Suppressor macrophage treated with lipopolysaccharide for 4 hours (primary cell): ENCODE measurements around the gene MTX1.
A peak's percentile ranks its signal among the peaks of the same experiment; 100 is the strongest.
"Not testable (repeated sequence)": the region's sequence is repeated elsewhere in the genome, so short reads cannot be mapped to it uniquely, and the experiment has no call there.

Experiments used
- DNase-seq: peaks from one replicate; pipeline ENCODE4 v3.0.0-alpha.2; 2020

Gene MTX1

DNA sequence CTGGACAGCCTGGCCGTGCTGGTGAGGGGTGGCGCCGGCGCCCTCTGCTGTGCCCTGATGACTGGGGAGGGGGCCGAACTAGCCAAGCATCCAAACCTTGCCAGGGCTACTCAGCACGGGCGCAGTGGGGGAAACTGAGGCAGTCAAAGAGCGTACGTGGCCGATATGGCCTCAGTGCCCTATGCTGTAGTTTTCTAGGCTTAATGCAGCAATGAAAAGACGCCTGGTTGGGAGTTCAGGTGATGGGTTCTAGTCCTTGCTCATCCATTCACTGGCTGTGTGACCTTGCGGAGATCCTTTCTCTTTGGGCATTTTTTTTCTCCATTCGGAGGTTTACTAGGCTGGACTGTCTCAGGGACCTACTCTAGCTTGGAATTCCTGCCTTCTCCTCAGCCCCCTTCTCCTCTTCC is 822 bp downstream of the MTX1 start:
- no peak for DNase-seq

DNA sequence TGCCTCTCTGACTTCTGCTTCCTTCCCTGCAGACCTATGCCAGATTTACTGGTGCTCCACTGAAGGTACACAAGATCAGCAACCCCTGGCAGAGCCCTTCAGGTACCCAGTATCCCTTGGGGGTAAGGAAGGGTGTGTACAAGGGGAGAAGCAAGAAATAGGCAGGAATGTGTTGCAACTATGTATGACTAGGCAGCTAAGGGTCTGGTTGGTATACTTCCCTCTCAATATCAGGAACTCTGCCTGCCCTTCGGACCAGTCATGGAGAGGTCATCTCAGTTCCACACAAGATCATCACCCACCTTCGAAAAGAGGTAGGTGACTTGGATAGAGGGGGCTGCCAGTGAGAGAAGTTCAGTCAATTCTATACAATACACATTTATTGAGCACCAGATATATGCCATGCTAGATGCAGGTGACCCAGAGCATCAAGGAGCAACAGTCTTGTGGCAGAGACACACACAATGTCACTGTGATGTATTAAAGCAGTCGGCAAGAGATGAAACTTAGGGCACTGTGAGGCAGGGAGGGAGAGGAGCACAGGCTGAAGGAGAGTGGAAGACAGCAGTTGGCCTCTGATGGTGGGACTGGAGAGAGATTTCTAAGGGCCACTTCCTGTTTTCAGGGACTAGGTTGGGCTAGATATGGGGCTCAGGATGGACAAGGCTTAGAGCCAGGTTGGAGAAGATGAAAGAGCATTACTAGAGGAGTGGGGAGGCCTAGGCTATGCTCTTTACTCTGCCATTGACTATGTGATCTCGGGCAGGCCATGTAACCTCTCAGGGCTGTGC is 2.0 kb downstream of the MTX1 start:
- peak; percentile 72 for DNase-seq

DNA sequence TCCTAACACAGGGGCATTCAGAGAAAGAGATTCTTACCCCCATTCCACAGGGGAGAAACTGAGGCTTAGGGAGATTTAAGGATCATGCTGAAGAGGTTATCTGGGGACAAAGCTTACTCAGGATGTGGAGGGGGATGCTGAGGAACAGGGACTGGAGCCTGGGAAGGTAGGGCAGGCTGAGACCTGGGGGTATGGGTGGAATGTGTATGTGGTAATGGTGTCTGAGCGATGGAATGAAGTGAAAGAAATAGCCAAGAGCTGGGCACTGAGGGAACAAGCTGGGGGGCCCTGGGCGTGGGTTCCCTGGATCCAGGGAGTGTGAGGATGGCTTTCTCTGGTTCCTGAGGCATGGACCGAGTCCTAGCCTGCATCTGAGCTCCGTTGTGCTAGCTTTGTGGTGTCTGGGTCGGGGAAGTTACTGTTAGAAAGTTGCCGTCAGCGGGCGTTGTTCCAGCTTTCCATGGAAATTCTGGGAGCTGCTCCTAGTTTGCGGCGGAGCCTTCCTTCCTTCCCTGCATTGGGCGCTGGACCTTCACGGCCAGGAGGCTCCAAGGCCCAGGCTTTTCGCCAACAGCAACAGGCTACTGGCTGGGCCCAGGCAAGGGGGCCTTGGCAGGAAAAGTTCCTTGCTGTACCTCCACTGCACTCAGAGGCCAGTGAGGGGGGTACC is 3.0 kb downstream of the MTX1 start:
- DNase-seq, result not testable (repeated sequence)

- not testable (repeated sequence) for DNase-seq
These were observed 3.6 kb downstream of the MTX1 start for GRCh38 chr1:155212051-155212440.

- DNase-seq, result not testable (repeated sequence)
These were observed 6.2 kb downstream of the MTX1 start for GRCh38 chr1:155214702-155215101.

GRCh38 chr1:155218854-155219591 is 10.5 kb downstream of the MTX1 start:
- peak; percentile 53 for DNase-seq

GRCh38 chr1:155219592-155220031 is 11.1 kb downstream of the MTX1 start:
- DNase-seq, result peak; percentile 70

- not testable (repeated sequence) for DNase-seq
These were observed 11.9 kb downstream of the MTX1 start for GRCh38 chr1:155220211-155220965.

DNA sequence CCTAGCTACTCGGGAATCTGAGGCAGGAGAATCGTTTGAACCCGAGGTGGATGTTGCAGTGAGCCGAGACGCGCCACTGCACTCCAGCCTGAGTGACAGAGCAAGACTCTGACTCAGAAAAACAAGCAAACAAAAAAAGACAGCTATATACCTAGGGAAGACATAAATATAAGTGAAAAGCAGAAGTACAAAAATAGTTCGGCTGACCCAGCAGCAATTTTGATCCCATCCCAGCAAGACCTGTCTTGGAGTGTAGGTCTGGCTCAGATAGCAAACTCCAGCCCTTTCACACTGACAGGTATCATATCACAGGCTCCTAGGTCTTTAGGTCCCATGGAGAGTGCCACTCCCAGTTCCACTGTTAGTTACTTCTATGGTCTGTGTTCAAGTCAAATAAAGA is 14.6 kb downstream of the MTX1 start:
- DNase-seq, result peak; percentile 29

- not testable (repeated sequence) for DNase-seq
These were observed 16.9 kb downstream of the MTX1 start for GRCh38 chr1:155225404-155225759.

GRCh38 chr1:155226188-155226909 is 17.9 kb downstream of the MTX1 start:
- DNase-seq, result peak; percentile 87

DNA sequence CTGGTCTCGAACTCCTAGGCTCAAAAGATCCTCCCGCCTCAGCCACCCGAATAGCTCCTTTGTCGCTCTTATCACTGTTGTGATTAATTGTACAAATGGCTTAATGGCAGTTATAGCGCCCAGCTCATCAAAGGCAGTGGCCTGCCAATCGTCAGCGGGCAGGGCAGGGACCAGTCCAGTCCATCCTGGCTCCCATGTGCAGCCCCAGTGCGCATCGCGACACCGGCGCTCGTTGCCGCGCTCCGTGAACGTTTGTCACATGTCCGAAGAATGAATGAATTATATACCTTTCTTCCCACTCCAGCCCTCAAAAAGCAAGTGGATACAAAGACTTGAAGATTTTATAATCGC is 18.4 kb downstream of the MTX1 start:
- peak; percentile 62 for DNase-seq

GRCh38 chr1:155227261-155228095 is 19.0 kb downstream of the MTX1 start:
- peak; percentile 99 for DNase-seq

GRCh38 chr1:155228096-155228427 is 19.6 kb downstream of the MTX1 start:
- no peak for DNase-seq

GRCh38 chr1:155231302-155231701 is 22.8 kb downstream of the MTX1 start:
- DNase-seq, result not testable (repeated sequence)

DNA sequence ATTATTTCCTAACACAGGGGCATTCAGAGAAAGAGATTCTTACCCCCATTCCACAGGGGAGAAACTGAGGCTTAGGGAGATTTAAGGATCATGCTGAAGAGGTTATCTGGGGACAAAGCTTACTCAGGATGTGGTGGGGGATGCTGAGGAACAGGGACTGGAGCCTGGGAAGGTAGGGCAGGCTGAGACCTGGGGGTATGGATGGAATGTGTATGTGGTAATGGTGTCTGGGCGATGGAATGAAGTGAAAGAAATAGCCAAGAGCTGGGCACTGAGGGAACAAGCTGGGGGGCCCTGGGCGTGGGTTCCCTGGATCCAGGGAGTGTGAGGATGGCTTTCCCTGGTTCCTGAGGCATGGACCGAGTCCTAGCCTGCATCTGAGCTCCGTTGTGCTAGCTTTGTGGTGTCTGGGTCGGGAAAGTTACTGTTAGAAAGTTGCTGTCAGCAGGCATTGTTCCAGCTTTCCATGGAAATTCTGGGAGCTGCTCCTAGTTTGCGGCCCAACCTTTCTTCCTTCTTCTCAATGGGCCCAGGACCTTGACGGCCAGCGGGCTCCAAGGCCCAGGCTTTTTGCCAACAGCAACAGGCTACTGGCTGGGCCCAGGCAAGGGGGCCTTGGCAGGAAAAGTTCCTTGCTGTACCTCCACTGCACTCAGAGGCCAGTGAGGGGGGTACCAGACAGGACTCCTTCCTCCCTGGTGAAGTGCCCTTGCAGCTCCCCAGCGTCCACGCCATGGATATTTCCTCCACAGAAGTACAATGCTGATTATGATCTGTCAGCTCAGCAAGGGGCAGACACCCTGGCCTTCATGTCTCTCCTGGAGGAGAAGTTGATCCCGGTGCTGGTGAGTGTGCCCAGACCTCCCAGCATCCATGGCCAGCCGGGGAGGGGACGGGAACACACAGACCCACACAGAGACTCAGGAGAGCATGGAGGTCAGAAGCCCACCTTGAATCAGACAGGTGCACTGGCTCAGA is 23.8 kb downstream of the MTX1 start:
- not testable (repeated sequence) for DNase-seq

DNA sequence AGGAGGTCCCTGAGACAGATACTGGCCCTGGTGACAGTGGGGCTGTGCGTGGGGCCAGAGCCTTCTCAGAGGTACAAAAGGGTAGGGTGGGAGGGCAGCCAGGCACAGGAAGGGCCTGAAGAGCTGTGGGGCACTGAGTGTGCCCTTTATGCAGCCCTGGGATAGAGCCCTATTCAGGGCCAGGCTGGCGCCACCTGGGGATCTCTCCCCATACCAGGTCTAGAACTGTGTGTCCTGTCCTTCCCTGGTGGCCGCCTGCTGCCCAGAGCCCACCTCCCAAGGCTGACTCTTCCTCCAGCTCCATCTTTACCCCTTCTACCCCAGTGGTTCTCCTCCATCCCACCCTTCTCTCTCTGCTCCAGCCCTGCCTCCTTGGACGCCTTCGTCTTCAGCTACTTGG is 25.0 kb downstream of the MTX1 start:
- DNase-seq, result not testable (repeated sequence)

- not testable (repeated sequence) for DNase-seq
These were observed 26.9 kb downstream of the MTX1 start for GRCh38 chr1:155235375-155235774.

GRCh38 chr1:155236451-155236850 is 28.0 kb downstream of the MTX1 start:
- DNase-seq, result no peak

DNA sequence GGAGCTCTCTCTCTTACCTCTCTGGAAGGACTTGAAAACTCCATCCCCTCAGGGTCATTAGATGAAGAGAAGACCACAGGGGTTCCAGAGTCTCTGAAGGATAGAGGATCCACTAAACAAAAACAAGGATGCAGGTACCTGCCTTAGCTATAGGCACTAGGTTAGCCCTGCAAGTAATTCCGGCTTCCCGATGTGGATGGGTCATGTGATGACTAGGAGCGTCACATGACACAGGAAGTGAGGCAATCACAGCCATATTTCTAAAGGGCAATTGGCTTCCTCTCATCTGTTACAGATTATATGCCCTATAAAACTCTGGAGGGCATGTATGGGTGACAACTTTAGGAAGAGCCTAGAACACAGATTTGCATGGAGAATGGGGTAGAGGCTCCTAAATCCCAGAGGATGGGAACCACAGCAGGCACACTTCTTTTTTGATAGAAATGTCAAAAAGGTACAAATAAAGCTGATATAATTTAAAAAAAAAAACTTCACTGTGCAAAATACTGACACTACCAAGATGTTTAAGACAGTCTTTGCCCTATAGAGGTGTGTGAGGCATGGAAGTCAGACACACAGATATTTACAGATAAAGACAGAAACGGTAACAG is 32.7 kb downstream of the MTX1 start:
- DNase-seq, result peak; percentile 87
